Urothelium cell line (cell line): ENCODE results near the gene MOK.

Source experiments
- DNase-seq: peaks from one replicate; pipeline ENCODE4 v3.0.0; 2011; ENCODE audit warnings: low spot score, mixed read lengths
- FAIRE-seq: peaks from 2 replicates; lab custom pipeline; 2011; peaks lifted over from hg19 to GRCh38; lab: Jason Lieb, UNC

MOK gene

GRCh38 chr14:102184316-102185035 is 120.5 kb downstream of the MOK start:
- no peak for FAIRE-seq
- DNase-seq: no peak

- FAIRE-seq (no peak), DNase-seq (no peak)
Measured at GRCh38 chr14:102183886-102184285, 121.1 kb downstream of the MOK start.

GRCh38 chr14:102182936-102183619 is 121.9 kb downstream of the MOK start:
- DNase-seq (no peak), FAIRE-seq (no peak)

GRCh38 chr14:102182190-102182589 is 122.8 kb downstream of the MOK start:
- DNase-seq (no peak), FAIRE-seq (no peak)

GRCh38 chr14:102181187-102181586 is 123.8 kb downstream of the MOK start:
- DNase-seq (no peak), FAIRE-seq (no peak)

GRCh38 chr14:102180248-102180998 is 124.5 kb downstream of the MOK start:
- FAIRE-seq (no peak), DNase-seq (no peak)
